Inflammatory macrophage (primary cell): ENCODE results near the gene PRIMA1.
"Not testable (repeated sequence)": the region's sequence is repeated elsewhere in the genome, so short reads cannot be mapped to it uniquely, and the experiment has no call there.

Experiments
- DNase-seq, 2 donors: peaks; one replicate each; pipeline ENCODE4 v3.0.0-alpha.2; 2020 to 2022
- total RNA-seq, 18 experiments: gene quantifications; one replicate each; lab custom pipeline; 2026; ENCODE audit warnings: mixed read lengths in 6 of 18, inconsistent platforms in 2 of 18; lab: John Stamatoyannopoulos, UW

The PRIMA1 gene
- total RNA-seq: 0 to 0.08 (median 0) reads per million in 18 experiments

GRCh38 chr14:93788293-93788542 lies at the start of gene PRIMA1:
Gene PRIMA1, minus strand, starts transcription at chr14:93788485. Its CDS starts 767 bp downstream, at chr14:93787718.
- DNase-seq: no peak

- DNase-seq: no peak
These were observed 46.5 kb upstream of the PRIMA1 start for GRCh38 chr14:93834699-93835371.

GRCh38 chr14:93832665-93833064 lies 44.4 kb upstream of the PRIMA1 start:
- no peak for DNase-seq

GRCh38 chr14:93832081-93832480 lies 43.8 kb upstream of the PRIMA1 start:
- no peak for DNase-seq

GRCh38 chr14:93830753-93831461 lies 42.6 kb upstream of the PRIMA1 start:
- no peak for DNase-seq

- DNase-seq: no peak
These were observed 41.7 kb upstream of the PRIMA1 start for GRCh38 chr14:93829839-93830481.

GRCh38 chr14:93825235-93825553 lies 36.9 kb upstream of the PRIMA1 start:
- no peak for DNase-seq

- DNase-seq: no peak
These were observed 36.4 kb upstream of the PRIMA1 start for GRCh38 chr14:93824518-93825234.

- no peak for DNase-seq
These were observed 35.8 kb upstream of the PRIMA1 start for GRCh38 chr14:93824076-93824475.

- DNase-seq: no peak
These were observed 32.8 kb upstream of the PRIMA1 start for GRCh38 chr14:93821051-93821450.

- DNase-seq: no peak
These were observed 30.6 kb upstream of the PRIMA1 start for GRCh38 chr14:93818857-93819256.

GRCh38 chr14:93811676-93812075 lies 23.4 kb upstream of the PRIMA1 start:
- no peak for DNase-seq

GRCh38 chr14:93811020-93811419 lies 22.7 kb upstream of the PRIMA1 start:
- DNase-seq: no peak

GRCh38 chr14:93809491-93810420 lies 21.5 kb upstream of the PRIMA1 start:
- DNase-seq: not testable (repeated sequence)

GRCh38 chr14:93804654-93805053 lies 16.4 kb upstream of the PRIMA1 start:
- no peak for DNase-seq

GRCh38 chr14:93803408-93804318 lies 15.4 kb upstream of the PRIMA1 start:
- DNase-seq: no peak

GRCh38 chr14:93799989-93800921 lies 12.0 kb upstream of the PRIMA1 start:
- DNase-seq: no peak

- DNase-seq: no peak
These were observed 11.3 kb upstream of the PRIMA1 start for GRCh38 chr14:93799617-93799988.

GRCh38 chr14:93797536-93797935 lies 9.3 kb upstream of the PRIMA1 start:
- no peak for DNase-seq

- DNase-seq: no peak
These were observed 8.8 kb upstream of the PRIMA1 start for GRCh38 chr14:93797071-93797470.
